Muscle layer of colon (tissue), 2 donors: Measurements from ENCODE around the gene CMSS1.
A peak's percentile ranks its signal among the peaks of the same experiment; 100 is the strongest.

Experiments used
- H3K27ac ChIP-seq: one replicate; pipeline ENCODE4 v1.7.0; 2013; ENCODE audit warnings: low read depth, mild to moderate bottlenecking, low read length, moderate library complexity
- H3K27me3 ChIP-seq, 2 donors: one replicate each; pipeline ENCODE4 v1.7.0; 2013; ENCODE audit warnings: low read length in 2 of 2, mild to moderate bottlenecking in 2 of 2; ENCODE audit not compliant: insufficient read depth in 2 of 2, control insufficient read depth in 1 of 2
- H3K36me3 ChIP-seq: one replicate; pipeline ENCODE4 v1.7.0; 2013; ENCODE audit warnings: mild to moderate bottlenecking, low read length; ENCODE audit not compliant: insufficient read depth
- H3K4me1 ChIP-seq: one replicate; pipeline ENCODE4 v1.7.0; 2013; ENCODE audit warnings: mild to moderate bottlenecking, low read length; ENCODE audit not compliant: insufficient read depth
- H3K4me3 ChIP-seq, 2 donors: one replicate each; pipeline ENCODE4 v1.7.0; 2013; ENCODE audit warnings: low read length in 2 of 2, low read depth in 1 of 2, mild to moderate bottlenecking in 1 of 2, moderate library complexity in 1 of 2
- H3K9ac ChIP-seq: one replicate; pipeline ENCODE4 v1.7.0; 2013; ENCODE audit warnings: low read length
- H3K9me3 ChIP-seq: one replicate; pipeline ENCODE4 v1.7.0; 2013; ENCODE audit warnings: mild to moderate bottlenecking, low read length
- donor health status: abdominal sarcoma.
- donor health status: Adenocarcinoma of cecum.

The CMSS1 gene

GRCh38 chr3:99856437-99857220 lies 39.0 kb downstream of the CMSS1 start:
- H3K9me3 ChIP-seq = no peaks in the 10 kb centered on the region
- no peak overlapping the region for H3K4me3 ChIP-seq
- H3K9ac ChIP-seq = no peak overlapping the region
- H3K36me3 ChIP-seq = peaks cover 11% of the 10 kb centered on the region
- H3K4me1 ChIP-seq = peaks cover 79% of the 10 kb centered on the region
- peak overlapping the region; percentile 45 for H3K27ac ChIP-seq
- no peaks in the 10 kb centered on the region for H3K27me3 ChIP-seq

- H3K27me3 ChIP-seq = no peaks in the 10 kb centered on the region
- peaks cover 13% of the 10 kb centered on the region for H3K36me3 ChIP-seq
- no peak overlapping the region for H3K4me3 ChIP-seq
- peaks cover 83% of the 10 kb centered on the region for H3K4me1 ChIP-seq
- no peak overlapping the region for H3K9ac ChIP-seq
- H3K9me3 ChIP-seq = no peaks in the 10 kb centered on the region
- peak overlapping the region; percentile 45 for H3K27ac ChIP-seq
Observed at GRCh38 chr3:99857278-99857677, 39.6 kb downstream of the CMSS1 start.

DNA sequence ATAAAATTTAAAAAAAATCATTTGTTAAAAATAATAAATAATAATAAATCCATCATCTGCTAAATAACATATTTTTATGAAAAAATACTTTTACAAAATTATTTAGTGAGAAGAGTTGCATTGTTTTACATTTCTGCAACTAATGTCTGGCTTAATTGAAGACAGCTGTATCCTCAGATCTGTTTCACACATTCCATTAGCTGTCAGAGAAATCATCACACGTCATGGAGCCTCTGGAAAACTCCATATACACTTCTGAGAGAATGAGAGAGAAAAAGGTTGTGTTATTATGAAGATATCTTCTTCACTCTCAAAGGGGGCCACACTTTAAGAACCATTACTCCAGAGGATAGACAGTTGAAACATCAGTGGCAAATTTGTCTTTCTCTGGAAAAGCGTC lies 40.8 kb downstream of the CMSS1 start:
- Histone ChIP-seq H3K36me3 (peaks cover 23% of the 10 kb centered on the region), H3K27me3 (no peaks in the 10 kb centered on the region), H3K9ac (no peak overlapping the region), H3K9me3 (no peaks in the 10 kb centered on the region), H3K4me3 (no peak overlapping the region), H3K4me1 (peaks cover 83% of the 10 kb centered on the region), H3K27ac (no peak overlapping the region)

- H3K36me3 ChIP-seq = peaks cover 23% of the 10 kb centered on the region
- H3K4me1 ChIP-seq = peaks cover 74% of the 10 kb centered on the region
- H3K27ac ChIP-seq = peak overlapping the region; percentile 52
- no peak overlapping the region for H3K9ac ChIP-seq
- H3K9me3 ChIP-seq = no peaks in the 10 kb centered on the region
- H3K4me3 ChIP-seq = no peak overlapping the region
- no peaks in the 10 kb centered on the region for H3K27me3 ChIP-seq
Observed at GRCh38 chr3:99859825-99860224, 42.2 kb downstream of the CMSS1 start.

- peaks cover 71% of the 10 kb centered on the region for H3K4me1 ChIP-seq
- H3K27ac ChIP-seq = peak overlapping the region; percentile 19
- peak overlapping the region in 1 of 2 donors; percentile 3 for H3K4me3 ChIP-seq
Observed at GRCh38 chr3:99861216-99861615, 43.6 kb downstream of the CMSS1 start.

DNA sequence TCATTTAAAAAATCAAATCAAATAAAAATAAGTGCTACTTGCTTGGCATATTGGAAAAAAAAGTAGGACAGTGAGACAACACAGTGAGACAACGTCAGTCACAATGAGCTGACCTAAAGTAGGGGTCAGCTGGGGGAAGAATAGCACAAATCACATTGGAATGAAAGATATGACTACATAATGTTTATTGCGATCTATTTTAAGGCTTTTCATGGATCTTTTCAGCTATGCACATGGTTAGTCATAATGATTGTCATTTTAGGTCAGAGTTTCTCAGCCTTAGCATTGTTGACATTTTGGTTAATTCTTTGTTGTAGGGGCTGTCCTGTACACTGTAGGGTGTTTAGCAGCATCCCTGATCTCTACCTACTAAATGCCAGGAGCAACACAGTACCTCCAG lies 44.5 kb downstream of the CMSS1 start:
- no peak overlapping the region for H3K9ac ChIP-seq
- H3K36me3 ChIP-seq = peaks cover 21% of the 10 kb centered on the region
- no peaks in the 10 kb centered on the region for H3K27me3 ChIP-seq
- H3K4me3 ChIP-seq = no peak overlapping the region
- no peak overlapping the region for H3K27ac ChIP-seq
- no peaks in the 10 kb centered on the region for H3K9me3 ChIP-seq
- peaks cover 77% of the 10 kb centered on the region for H3K4me1 ChIP-seq

More at GRCh38 chr3:99861216-99861615, 43.6 kb downstream of the CMSS1 start:
- H3K9me3 ChIP-seq = no peaks in the 10 kb centered on the region
- H3K9ac ChIP-seq = no peak overlapping the region
- H3K36me3 ChIP-seq = peaks cover 23% of the 10 kb centered on the region
- no peaks in the 10 kb centered on the region for H3K27me3 ChIP-seq

DNA sequence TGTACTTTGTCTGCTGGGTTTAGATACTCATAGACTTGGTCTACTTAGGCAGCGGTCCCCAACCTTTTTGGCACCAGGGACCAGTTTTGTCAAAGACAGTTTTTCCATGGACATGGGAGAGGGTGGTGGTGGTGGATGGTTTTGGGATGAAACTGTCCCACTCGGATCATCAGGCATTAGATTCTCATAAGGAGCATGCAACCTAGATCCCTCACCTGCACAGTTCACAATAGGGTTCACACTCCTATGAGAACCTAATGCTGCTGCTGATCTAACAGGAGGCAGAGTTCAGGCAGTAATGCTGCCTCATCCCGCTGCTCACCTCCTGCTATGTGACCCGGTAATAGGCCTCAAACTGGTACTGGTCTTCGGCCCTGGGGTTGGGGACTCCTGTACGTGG lies 45.3 kb downstream of the CMSS1 start:
- Histone ChIP-seq H3K4me1 (peaks cover 78% of the 10 kb centered on the region), H3K27ac (peak overlapping the region; percentile 8), H3K9me3 (no peaks in the 10 kb centered on the region), H3K9ac (no peak overlapping the region), H3K36me3 (peaks cover 19% of the 10 kb centered on the region), H3K27me3 (no peaks in the 10 kb centered on the region), H3K4me3 (no peak overlapping the region)

- H3K4me1 ChIP-seq = peaks cover 83% of the 10 kb centered on the region
- H3K4me3 ChIP-seq = no peak overlapping the region
- no peaks in the 10 kb centered on the region for H3K9me3 ChIP-seq
Observed at GRCh38 chr3:99863588-99863987, 45.9 kb downstream of the CMSS1 start.

GRCh38 chr3:99864289-99864688 lies 46.6 kb downstream of the CMSS1 start:
- Histone ChIP-seq H3K9me3 (no peaks in the 10 kb centered on the region), H3K36me3 (peaks cover 14% of the 10 kb centered on the region), H3K27me3 (no peaks in the 10 kb centered on the region), H3K9ac (no peak overlapping the region), H3K27ac (no peak overlapping the region), H3K4me3 (no peak overlapping the region), H3K4me1 (peaks cover 83% of the 10 kb centered on the region)

More at GRCh38 chr3:99863588-99863987, 45.9 kb downstream of the CMSS1 start:
- Histone ChIP-seq H3K27ac (no peak overlapping the region), H3K9ac (no peak overlapping the region), H3K27me3 (no peaks in the 10 kb centered on the region), H3K36me3 (peaks cover 18% of the 10 kb centered on the region)

GRCh38 chr3:99865321-99865720 lies 47.7 kb downstream of the CMSS1 start:
- Histone ChIP-seq H3K4me3 (no peak overlapping the region), H3K36me3 (peaks cover 18% of the 10 kb centered on the region), H3K9me3 (no peaks in the 10 kb centered on the region), H3K9ac (no peak overlapping the region), H3K4me1 (peaks cover 83% of the 10 kb centered on the region), H3K27ac (no peak overlapping the region), H3K27me3 (no peaks in the 10 kb centered on the region)

GRCh38 chr3:99866261-99866761 lies 48.6 kb downstream of the CMSS1 start:
- Histone ChIP-seq H3K27me3 (no peaks in the 10 kb centered on the region), H3K4me3 (no peak overlapping the region), H3K27ac (peak overlapping the region; percentile 22), H3K9me3 (no peaks in the 10 kb centered on the region), H3K9ac (peak overlapping the region; percentile 2), H3K36me3 (peaks cover 22% of the 10 kb centered on the region), H3K4me1 (peaks cover 83% of the 10 kb centered on the region)
